ENCODE data around the gene COL7A1.

The COL7A1 gene

DNA sequence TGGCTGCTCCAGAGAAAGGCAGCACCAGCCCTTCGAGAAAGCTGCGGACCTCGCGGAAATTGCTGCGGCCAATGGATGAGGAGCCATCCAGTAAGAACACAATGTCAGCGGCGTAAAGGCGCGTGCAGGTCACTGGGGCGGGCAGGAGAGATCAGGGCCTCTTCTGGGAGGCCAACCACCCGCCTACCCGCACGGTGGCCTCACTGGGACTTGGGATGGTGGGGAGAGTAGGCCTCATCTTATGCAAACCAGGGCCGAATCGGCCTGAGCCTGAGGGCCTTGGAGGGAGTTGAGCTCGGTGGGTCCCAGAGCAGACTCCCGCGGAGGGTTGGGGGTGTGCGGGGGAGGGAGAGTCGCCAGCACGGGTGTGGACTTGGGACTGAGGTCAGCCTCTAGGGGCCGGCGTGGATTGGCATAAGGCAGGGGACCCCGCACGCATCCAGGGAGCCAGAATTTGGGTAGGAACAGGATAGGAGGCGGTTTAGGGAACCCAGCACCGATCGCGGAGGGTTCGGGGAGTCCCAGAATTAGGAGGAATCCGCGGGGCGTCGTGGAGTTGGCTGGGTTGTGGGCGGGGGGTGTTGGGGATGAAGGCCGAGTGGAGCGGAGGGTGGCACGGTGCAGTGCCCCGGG is 596 bp downstream of the COL7A1 start:
- DNase-seq = no peak
- intact Hi-C loops (cut with DNase I) = no loop called here

DNA sequence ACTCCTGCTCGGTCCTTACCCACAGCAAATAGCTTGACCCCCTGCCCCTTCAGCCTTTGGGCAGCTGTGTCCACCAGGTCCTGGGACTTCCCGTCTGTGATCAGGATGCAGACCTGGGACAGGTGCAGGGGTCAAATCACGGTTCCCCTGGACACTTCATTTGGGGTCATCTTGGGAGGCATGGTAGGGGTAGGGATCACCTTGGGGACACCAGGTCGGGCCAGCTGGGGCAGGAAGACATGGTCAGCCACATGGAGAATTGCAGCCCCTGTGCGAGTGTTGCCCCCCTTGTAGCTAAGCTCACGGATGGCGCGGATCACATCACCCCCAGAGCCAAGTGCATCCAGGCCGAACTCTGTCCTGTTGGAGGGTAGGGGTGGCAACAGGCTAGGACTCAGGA is 1.8 kb downstream of the COL7A1 start:
- no peak for DNase-seq
- intact Hi-C loops (cut with DNase I) = no loop called here

DNA sequence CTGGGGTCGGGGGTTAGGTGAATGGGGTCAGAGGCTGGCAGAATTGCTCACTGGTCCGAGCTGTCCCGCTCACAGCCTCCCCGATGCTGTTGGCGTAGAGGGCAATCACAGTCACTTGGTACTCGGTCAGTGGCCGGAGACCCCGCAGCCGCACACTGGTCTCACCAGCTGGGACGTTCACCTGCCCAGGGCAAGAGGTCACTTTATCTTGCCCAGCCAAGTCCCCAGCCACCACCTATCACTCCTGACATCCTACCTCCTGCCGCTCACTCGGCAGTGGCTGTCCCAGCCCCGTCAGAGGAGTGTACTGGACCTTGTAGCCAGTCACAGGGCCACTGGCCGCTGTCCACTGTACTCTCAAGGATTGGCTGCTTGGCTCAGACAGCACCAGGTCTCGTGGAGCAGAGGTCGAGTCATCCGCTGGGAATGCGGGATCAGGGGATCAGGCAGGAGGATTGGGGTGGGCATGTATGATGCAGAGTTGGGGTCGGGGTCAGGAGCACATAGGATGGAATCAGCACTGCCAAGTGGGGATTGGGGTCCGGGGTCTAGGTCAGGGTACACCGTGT is 2.5 kb downstream of the COL7A1 start:
- intact Hi-C loops (cut with DNase I) = no loop called here
- DNase-seq = no peak

DNA sequence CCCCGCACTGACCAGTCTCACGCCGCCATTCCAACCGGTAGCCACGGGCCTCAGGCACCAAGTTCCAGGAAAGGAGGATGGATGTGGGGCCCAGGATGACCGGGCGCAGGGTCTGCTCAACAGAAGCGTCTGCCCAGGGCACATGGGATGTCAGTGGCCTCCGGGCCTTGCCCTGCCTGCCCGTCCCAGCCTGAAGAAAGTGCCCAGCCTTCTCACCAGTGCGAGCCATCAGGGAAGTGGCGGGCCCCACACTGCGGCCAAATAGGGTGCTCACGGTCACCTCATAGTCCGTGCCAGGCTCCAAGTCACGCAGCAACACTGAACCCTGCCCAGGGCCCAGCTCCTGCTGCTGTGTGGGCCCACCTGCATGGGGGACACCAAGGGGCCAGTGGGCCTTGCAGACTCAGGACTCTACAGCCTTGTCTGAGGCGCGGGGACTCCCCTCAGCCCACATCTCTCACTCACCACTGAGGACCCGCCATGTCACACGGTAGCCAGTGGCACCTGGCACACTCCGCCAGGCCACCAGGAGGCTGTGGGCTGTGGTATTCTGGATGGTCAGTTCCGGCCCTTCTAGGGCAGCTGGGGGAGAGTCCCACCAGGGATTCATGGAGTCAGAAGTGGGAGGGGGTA is 3.1 kb downstream of the COL7A1 start:
- intact Hi-C loops (cut with DNase I) = no loop called here
- peak in 1 of 10 donors; percentile 70 for DNase-seq

GRCh38 chr3:48591436-48591835 is 3.7 kb downstream of the COL7A1 start:
- intact Hi-C loops (cut with DNase I) = no loop called here

DNA sequence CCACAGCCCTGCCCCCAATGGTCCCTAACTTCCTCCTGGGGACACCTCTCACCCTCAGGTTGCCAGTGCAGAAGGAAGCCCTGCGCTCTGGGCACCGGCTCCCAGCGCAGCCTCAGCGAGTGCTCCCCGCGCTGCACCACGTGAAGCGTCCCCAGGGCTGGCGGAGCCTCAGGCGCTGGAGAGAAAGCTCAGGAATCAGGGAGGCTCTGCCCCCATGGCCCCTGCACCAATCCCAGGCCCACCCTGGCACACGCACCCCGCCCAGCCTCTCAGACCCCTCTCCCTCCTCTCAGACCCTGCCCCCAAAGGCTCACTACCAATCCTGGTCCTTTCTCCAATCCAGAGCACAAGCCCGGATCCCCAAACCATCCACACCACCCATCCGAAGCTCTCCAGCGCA is 6.9 kb downstream of the COL7A1 start:
- intact Hi-C loops (cut with DNase I) = no loop called here
- DNase-seq = no peak

More at GRCh38 chr3:48591436-48591835, 3.7 kb downstream of the COL7A1 start:
- DNase-seq = no peak

GRCh38 chr3:48587686-48588085 is 7.4 kb downstream of the COL7A1 start:
- DNase-seq = no peak
- intact Hi-C loops (cut with DNase I) = no loop called here

GRCh38 chr3:48585411-48585810 is 9.7 kb downstream of the COL7A1 start:
- DNase-seq = no peak
- intact Hi-C loops (cut with DNase I) = no loop called here

- intact Hi-C loops (cut with DNase I) = no loop called here
- no peak for DNase-seq
These were observed 10.3 kb downstream of the COL7A1 start for GRCh38 chr3:48584836-48585235.

- intact Hi-C loops (cut with DNase I) = no loop called here
- DNase-seq = no peak
These were observed 13.3 kb downstream of the COL7A1 start for GRCh38 chr3:48581621-48582481.

DNA sequence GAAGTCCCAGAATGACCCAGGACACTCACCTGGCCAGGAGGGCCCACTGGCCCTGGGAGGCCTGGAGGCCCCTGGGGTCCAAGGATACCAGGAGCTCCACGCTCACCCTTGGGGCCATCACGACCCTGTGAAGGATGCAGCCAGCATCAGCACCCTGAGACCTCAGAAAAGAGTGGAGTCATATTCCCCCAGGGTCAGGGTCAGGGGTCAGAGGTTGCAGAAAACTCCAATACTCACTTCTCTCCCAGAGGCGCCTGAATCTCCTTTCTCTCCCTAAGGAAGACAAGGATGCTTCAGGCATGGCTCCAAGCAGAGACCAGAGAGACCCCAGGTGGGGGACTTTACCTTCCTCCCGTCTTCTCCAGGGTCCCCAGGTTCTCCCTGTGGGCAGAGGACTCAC is 18.5 kb downstream of the COL7A1 start:
- no peak for DNase-seq
- intact Hi-C loops (cut with DNase I) = no loop called here

GRCh38 chr3:48575366-48575765 is 19.8 kb downstream of the COL7A1 start:
- intact Hi-C loops (cut with DNase I) = no loop called here
- DNase-seq = no peak

DNA sequence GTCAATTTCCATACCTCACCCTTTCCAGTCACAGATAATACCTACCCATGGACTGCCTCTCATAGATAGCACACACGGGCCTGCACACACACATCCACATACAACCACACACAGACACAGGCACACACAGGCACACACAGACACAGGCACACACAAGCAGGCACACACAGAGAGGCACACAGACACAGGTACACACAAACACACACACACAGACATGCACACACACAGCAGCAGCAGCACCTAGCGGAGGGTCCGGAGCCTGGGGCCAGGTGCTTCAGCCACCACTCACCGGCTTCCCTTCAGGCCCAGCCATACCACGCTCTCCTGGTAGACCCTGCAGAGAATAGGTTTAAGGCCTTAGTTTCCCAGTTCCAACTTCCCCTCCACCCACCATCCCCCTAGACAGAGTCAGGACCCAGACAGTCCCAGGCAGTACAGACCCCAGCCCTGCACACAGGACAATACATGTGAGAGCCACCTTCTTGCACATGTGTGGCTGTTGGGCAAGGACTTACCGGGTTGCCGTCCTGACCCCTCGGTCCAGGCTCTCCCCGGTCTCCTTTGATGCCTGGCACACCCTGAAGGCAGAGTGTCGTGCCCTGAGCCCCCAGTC is 21.1 kb downstream of the COL7A1 start:
- no peak for DNase-seq
- intact Hi-C loops (cut with DNase I) = no loop called here

GRCh38 chr3:48572517-48572916 is 22.6 kb downstream of the COL7A1 start:
- DNase-seq = no peak
- intact Hi-C loops (cut with DNase I) = no loop called here

- no peak for DNase-seq
These were observed 23.2 kb downstream of the COL7A1 start for GRCh38 chr3:48571938-48572337.

DNA sequence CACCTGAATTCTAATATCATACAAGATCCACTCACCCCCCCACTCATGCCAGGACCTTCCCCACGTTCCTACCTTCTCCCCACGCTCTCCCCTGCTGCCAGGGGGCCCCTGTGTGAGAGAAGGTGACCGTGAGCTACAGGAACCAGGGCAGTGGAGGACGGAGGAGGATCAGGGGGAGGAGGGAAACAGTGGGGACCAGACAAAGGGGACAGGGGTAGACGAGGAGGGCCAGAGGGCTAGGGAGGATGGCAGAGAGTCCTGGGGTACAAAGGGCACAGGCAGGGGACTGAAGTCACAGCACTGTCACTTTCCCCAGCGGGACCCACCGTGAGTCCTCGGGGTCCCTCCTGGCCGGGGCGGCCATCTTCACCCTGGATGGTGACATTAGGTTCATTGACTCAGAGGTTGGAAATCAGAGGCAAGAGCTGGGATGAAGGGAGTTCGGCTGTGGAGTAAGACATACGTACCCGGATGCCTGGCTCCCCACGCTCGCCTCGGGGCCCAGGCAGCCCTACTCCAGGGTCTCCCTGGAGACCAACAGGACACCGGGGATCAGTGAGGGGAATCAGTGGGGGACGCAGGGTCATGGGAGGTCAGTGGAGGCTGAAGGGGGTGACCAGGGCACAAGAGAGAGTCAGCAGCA is 25.2 kb downstream of the COL7A1 start:
- no peak for DNase-seq
- intact Hi-C loops (cut with DNase I) = no loop called here

More at GRCh38 chr3:48571938-48572337, 23.2 kb downstream of the COL7A1 start:
- intact Hi-C loops (cut with DNase I) = no loop called here

- intact Hi-C loops (cut with DNase I) = no loop called here
- DNase-seq = no peak
These were observed 25.7 kb downstream of the COL7A1 start for GRCh38 chr3:48569400-48569799.

DNA sequence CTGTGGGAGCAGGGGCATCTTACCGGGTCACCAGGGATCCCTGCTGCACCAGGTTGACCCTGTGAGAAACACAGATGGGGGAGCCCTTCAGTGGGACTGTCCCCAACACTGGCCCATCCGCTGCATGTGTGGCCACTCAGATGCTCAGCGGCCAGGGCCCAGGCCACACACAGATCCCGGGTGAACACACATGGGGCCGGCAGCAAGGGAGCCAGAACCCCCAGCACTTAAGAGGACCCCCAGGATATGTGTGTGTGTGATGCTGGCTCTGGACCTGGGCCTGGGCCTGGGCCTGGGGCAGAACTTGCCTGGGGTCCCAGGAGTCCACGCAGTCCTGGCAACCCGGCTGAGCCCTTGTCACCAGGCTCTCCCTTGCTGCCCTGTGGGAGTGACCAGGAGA is 26.7 kb downstream of the COL7A1 start:
- intact Hi-C loops (cut with DNase I) = no loop called here
- DNase-seq = no peak

DNA sequence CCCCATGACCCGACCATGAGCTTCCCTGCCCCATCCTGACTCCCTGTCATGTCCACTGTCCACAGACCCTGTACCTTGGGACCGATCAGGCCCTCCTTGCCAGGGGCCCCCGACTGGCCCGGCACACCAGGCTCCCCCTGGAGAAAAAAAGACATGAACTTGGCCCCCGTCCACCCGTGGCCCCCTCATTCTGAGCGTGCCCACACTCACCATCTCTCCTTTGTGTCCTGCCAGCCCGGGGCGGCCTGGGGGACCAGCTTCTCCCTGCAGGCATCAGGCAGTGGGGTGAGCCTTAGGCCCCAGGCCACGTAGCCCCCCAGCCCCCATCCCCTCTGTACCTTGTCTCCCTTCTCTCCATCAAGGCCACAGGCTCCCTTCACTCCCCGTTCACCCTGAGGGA is 27.6 kb downstream of the COL7A1 start:
- DNase-seq = no peak
- intact Hi-C loops (cut with DNase I) = no loop called here

GRCh38 chr3:48567090-48567489 is 28.0 kb downstream of the COL7A1 start:
- intact Hi-C loops (cut with DNase I) = no loop called here
- no peak for DNase-seq
